HepG2 (cell line): ENCODE results near the gene NME1. TPM values are rescaled to one million over a fixed set of nuclear protein-coding genes. Genes with fewer than 3 reads are reported as not detected.

Experiments used
- CBFB ChIP-seq: sonication (generic); formaldehyde crosslinking; IDR thresholded peaks from 2 replicates; pipeline ENCODE4 v1.4.0; 2020; ENCODE audit warnings: missing genetic modification reagents
- PCBP2 ChIP-seq: fragments of 200-400 bp; formaldehyde crosslinking; optimal IDR thresholded peaks from 2 replicates; pipeline ENCODE3; 2018; ENCODE audit warnings: low read length, low read depth; ENCODE audit not compliant: poor library complexity, severe bottlenecking
- PRMT3 ChIP-seq: sonication (generic); formaldehyde crosslinking; IDR thresholded peaks from 2 replicates; pipeline ENCODE4 v1.8.1; 2022; ENCODE audit warnings: low read depth, mild to moderate bottlenecking, moderate library complexity, missing genetic modification reagents, borderline replicate concordance
- SNRNP70 ChIP-seq: fragments of 200-400 bp; formaldehyde crosslinking; IDR thresholded peaks from 2 replicates; pipeline ENCODE4 v1.6.1; 2017; ENCODE audit warnings: mild to moderate bottlenecking, low read depth, low read length, moderate library complexity
- TP53 ChIP-seq: sonication (generic); formaldehyde crosslinking; conservative IDR thresholded peaks from 2 replicates; pipeline ENCODE4 v1.4.0; 2020; ENCODE audit warnings: missing genetic modification reagents
- TSC22D2 ChIP-seq: sonication (generic); formaldehyde crosslinking; IDR thresholded peaks from 2 replicates; pipeline ENCODE4 v1.5.1; 2020; ENCODE audit warnings: missing genetic modification reagents, mild to moderate bottlenecking, borderline replicate concordance
- ZMAT3 ChIP-seq: sonication (generic); formaldehyde crosslinking; conservative IDR thresholded peaks from 2 replicates; pipeline ENCODE4 v1.7.0; 2021; ENCODE audit warnings: missing genetic modification reagents
- ZNF124 ChIP-seq: sonication (generic); formaldehyde crosslinking; IDR thresholded peaks from 2 replicates; pipeline ENCODE4 v1.4.0; 2020; ENCODE audit warnings: missing genetic modification reagents
- ZNF207 ChIP-seq: fragments of 450-650 bp; IDR thresholded peaks from 2 replicates; pipeline ENCODE4 v1.6.1; 2016; ENCODE audit warnings: antibody characterized with exemption, borderline replicate concordance
- ZNF232 ChIP-seq: sonication (generic); formaldehyde crosslinking; IDR thresholded peaks from 2 replicates; pipeline ENCODE4 v1.4.0; 2020; ENCODE audit warnings: missing genetic modification reagents, borderline replicate concordance
- ZNF260 ChIP-seq: sonication (generic); formaldehyde crosslinking; IDR thresholded peaks from 2 replicates; pipeline ENCODE4 v1.4.0; 2020; ENCODE audit warnings: missing genetic modification reagents, low read depth, mild to moderate bottlenecking, borderline replicate concordance
- ZNF558 ChIP-seq: sonication (generic); formaldehyde crosslinking; IDR thresholded peaks from 2 replicates; pipeline ENCODE4 v1.9.0; 2022; ENCODE audit warnings: mild to moderate bottlenecking, missing genetic modification reagents, borderline replicate concordance
- polyA plus RNA-seq, 8 experiments: library from polyadenylated mRNA; depleted of rRNA in 3 of 8; stranded (reverse) in 7 of 8; unstranded in 1 of 8; fragments of >200 nt; fragmentation: Illumina TruSeq in 4 of 8; extraction: Trizol in 4 of 8; gene quantifications; 2 replicates each; pipeline versions ENCODE4 v1.2.1 to v1.2.3, GENCODE V29; 2011 to 2016; ENCODE audit warnings: low read depth in 4 of 8, missing spikeins in 1 of 8, mixed read lengths in 1 of 8; ENCODE audit not compliant: insufficient read depth in 1 of 8
- total RNA-seq, 5 experiments: library from RNA; depleted of rRNA; stranded (reverse); fragments of >200 nt; fragmentation: Illumina TruSeq; extraction: Trizol; gene quantifications; 2 replicates each; pipeline ENCODE4 v1.2.3, GENCODE V29; 2016; ENCODE audit warnings: low read depth in 1 of 5
- TF ChIP-seq, protein P1 (sequence below): fragments of 450-650 bp; IDR thresholded peaks from 2 replicates; pipeline ENCODE4 v1.6.1; 2016
- TF ChIP-seq, protein P2 (sequence below): sonication (generic); formaldehyde crosslinking; IDR thresholded peaks from 2 replicates; pipeline ENCODE4 v1.4.0; 2020; ENCODE audit warnings: missing genetic modification reagents, borderline replicate concordance
- TF ChIP-seq, protein P3 (sequence below): sonication (generic); formaldehyde crosslinking; IDR thresholded peaks from 2 replicates; pipeline ENCODE4 v1.4.0; 2020; ENCODE audit warnings: missing genetic modification reagents
- TF ChIP-seq, protein P4 (sequence below): sonication (generic); formaldehyde crosslinking; IDR thresholded peaks from 2 replicates; pipeline ENCODE4 v1.9.0; 2022; ENCODE audit warnings: missing genetic modification reagents, mild to moderate bottlenecking, borderline replicate concordance
- TF ChIP-seq, protein P5 (sequence below): sonication (generic); formaldehyde crosslinking; IDR thresholded peaks from 2 replicates; pipeline ENCODE4 v1.5.0; 2020; ENCODE audit warnings: missing genetic modification reagents

NME1 gene
- total and polyA plus RNA-seq, 2 of the 13 experiments (the other 11 are each of a cell fraction or from before 2014, with no cell fraction given): 295 to 516 TPM

DNA sequence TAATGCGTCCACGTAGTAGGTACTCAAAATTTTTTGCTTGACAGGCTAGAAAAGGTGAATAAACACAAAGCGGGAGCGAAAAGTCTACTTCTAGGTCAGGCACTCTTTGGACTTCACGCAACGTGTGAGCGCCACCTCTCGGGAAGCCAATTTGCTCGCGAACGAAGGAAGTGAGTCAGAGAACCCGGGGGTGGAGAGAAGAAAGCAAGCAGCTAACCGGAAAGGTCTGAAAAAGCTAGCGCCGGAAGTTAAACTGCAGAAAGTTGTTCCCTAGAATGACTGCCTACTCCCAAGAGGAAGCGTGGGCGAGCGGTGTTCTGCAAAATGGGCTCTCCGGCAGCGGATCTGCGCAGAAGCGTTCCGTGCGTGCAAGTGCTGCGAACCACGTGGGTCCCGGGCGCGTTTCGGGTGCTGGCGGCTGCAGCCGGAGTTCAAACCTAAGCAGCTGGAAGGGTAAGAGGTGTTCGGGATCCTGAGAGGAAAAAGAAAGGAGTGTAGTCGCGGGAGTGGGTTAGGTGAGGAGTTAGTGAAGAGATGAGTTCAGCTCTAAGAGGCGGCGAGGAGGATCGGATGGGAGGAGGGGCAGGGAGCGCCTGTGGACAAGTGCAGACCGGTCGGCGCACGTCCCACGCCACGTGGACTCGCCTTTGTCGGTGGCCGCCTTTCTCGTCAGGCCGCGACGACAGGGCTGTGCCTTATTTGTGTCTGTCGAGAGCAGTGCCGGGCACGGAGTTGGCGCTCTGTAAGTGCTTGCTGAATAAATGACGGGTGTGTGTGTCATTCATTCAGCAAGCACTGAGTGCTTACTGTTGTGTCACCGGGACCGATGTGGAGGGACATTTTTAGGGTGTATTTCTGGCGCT lies at the start of gene NME1 (continued):
- TF ChIP-seq, protein P1, sequence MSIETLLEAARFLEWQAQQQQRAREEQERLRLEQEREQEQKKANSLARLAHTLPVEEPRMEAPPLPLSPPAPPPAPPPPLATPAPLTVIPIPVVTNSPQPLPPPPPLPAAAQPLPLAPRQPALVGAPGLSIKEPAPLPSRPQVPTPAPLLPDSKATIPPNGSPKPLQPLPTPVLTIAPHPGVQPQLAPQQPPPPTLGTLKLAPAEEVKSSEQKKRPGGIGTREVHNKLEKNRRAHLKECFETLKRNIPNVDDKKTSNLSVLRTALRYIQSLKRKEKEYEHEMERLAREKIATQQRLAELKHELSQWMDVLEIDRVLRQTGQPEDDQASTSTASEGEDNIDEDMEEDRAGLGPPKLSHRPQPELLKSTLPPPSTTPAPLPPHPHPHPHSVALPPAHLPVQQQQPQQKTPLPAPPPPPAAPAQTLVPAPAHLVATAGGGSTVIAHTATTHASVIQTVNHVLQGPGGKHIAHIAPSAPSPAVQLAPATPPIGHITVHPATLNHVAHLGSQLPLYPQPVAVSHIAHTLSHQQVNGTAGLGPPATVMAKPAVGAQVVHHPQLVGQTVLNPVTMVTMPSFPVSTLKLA: peak; percentile 98
- TF ChIP-seq ZMAT3 (CRISPR knock-in tag) (peak; percentile 99), TSC22D2 (CRISPR knock-in tag) (peak; percentile 97), TP53 (CRISPR knock-in tag) (peak; percentile 93; the same call in 1 of the 2 replicates), ZNF232 (CRISPR knock-in tag) (peak; percentile 99), CBFB (CRISPR knock-in tag) (peak; percentile 98), ZNF558 (CRISPR knock-in tag) (peak; percentile 89), ZNF260 (CRISPR knock-in tag) (no peak), PRMT3 (CRISPR knock-in tag) (peak; percentile 18; the same call in 1 of the 2 replicates), SNRNP70 (no peak), PCBP2 (peak; percentile 65), ZNF207 (0 out of 2 replicates have a peak, but pooled peaks have one; percentile 14), ZNF124 (CRISPR knock-in tag) (peak; percentile 99)
- TF ChIP-seq, protein P2, sequence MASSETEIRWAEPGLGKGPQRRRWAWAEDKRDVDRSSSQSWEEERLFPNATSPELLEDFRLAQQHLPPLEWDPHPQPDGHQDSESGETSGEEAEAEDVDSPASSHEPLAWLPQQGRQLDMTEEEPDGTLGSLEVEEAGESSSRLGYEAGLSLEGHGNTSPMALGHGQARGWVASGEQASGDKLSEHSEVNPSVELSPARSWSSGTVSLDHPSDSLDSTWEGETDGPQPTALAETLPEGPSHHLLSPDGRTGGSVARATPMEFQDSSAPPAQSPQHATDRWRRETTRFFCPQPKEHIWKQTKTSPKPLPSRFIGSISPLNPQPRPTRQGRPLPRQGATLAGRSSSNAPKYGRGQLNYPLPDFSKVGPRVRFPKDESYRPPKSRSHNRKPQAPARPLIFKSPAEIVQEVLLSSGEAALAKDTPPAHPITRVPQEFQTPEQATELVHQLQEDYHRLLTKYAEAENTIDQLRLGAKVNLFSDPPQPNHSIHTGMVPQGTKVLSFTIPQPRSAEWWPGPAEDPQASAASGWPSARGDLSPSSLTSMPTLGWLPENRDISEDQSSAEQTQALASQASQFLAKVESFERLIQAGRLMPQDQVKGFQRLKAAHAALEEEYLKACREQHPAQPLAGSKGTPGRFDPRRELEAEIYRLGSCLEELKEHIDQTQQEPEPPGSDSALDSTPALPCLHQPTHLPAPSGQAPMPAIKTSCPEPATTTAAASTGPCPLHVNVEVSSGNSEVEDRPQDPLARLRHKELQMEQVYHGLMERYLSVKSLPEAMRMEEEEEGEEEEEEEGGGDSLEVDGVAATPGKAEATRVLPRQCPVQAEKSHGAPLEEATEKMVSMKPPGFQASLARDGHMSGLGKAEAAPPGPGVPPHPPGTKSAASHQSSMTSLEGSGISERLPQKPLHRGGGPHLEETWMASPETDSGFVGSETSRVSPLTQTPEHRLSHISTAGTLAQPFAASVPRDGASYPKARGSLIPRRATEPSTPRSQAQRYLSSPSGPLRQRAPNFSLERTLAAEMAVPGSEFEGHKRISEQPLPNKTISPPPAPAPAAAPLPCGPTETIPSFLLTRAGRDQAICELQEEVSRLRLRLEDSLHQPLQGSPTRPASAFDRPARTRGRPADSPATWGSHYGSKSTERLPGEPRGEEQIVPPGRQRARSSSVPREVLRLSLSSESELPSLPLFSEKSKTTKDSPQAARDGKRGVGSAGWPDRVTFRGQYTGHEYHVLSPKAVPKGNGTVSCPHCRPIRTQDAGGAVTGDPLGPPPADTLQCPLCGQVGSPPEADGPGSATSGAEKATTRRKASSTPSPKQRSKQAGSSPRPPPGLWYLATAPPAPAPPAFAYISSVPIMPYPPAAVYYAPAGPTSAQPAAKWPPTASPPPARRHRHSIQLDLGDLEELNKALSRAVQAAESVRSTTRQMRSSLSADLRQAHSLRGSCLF (CRISPR knock-in tag): peak; percentile 94
- TF ChIP-seq, protein P3, sequence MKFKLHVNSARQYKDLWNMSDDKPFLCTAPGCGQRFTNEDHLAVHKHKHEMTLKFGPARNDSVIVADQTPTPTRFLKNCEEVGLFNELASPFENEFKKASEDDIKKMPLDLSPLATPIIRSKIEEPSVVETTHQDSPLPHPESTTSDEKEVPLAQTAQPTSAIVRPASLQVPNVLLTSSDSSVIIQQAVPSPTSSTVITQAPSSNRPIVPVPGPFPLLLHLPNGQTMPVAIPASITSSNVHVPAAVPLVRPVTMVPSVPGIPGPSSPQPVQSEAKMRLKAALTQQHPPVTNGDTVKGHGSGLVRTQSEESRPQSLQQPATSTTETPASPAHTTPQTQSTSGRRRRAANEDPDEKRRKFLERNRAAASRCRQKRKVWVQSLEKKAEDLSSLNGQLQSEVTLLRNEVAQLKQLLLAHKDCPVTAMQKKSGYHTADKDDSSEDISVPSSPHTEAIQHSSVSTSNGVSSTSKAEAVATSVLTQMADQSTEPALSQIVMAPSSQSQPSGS (CRISPR knock-in tag): peak; percentile 96
- TF ChIP-seq, protein P4, sequence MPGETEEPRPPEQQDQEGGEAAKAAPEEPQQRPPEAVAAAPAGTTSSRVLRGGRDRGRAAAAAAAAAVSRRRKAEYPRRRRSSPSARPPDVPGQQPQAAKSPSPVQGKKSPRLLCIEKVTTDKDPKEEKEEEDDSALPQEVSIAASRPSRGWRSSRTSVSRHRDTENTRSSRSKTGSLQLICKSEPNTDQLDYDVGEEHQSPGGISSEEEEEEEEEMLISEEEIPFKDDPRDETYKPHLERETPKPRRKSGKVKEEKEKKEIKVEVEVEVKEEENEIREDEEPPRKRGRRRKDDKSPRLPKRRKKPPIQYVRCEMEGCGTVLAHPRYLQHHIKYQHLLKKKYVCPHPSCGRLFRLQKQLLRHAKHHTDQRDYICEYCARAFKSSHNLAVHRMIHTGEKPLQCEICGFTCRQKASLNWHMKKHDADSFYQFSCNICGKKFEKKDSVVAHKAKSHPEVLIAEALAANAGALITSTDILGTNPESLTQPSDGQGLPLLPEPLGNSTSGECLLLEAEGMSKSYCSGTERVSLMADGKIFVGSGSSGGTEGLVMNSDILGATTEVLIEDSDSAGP (CRISPR knock-in tag): peak; percentile 98
- TF ChIP-seq, protein P5, sequence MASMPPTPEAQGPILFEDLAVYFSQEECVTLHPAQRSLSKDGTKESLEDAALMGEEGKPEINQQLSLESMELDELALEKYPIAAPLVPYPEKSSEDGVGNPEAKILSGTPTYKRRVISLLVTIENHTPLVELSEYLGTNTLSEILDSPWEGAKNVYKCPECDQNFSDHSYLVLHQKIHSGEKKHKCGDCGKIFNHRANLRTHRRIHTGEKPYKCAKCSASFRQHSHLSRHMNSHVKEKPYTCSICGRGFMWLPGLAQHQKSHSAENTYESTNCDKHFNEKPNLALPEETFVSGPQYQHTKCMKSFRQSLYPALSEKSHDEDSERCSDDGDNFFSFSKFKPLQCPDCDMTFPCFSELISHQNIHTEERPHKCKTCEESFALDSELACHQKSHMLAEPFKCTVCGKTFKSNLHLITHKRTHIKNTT (CRISPR knock-in tag): peak; percentile 25; the same call in 1 of the 2 replicates
